Activated CD8-positive, alpha-beta T cell treated with anti-CD3 and anti-CD28 coated beads for 36 hours (primary cell): ENCODE results near the gene SF3B6. TPM values are rescaled to one million over a fixed set of nuclear protein-coding genes. Genes with fewer than 3 reads are reported as not detected.

Experiments used
- ATAC-seq: fragments of 200-7000 bp; cut with Tn5 transposase; one replicate; pipeline ENCODE4 v1.10.0; 2021; ENCODE audit warnings: mild to moderate bottlenecking, moderate library complexity
- CTCF ChIA-PET: fragments of 350-600 bp; sonication (Branson Sonifier 250); formaldehyde crosslinking; loops from one replicate; lab custom pipeline; 2021; ENCODE audit warnings: antibody characterized with exemption; lab: Charles Lee
- POLR2A ChIA-PET: fragments of 350-600 bp; sonication (Branson Sonifier 250); formaldehyde crosslinking; loops from one replicate; lab custom pipeline; 2021; ENCODE audit warnings: antibody characterized with exemption; lab: Charles Lee
- DNase-seq: peaks from one replicate; pipeline ENCODE4 v3.0.0-alpha.2; 2020
- H3K27ac Mint-ChIP-seq: one replicate; pipeline ENCODE4 v1.8.0; 2021; ENCODE audit warnings: mild to moderate bottlenecking, mixed read lengths
- H3K27me3 Mint-ChIP-seq: one replicate; pipeline ENCODE4 v1.8.0; 2021; ENCODE audit warnings: mixed read lengths
- H3K36me3 Mint-ChIP-seq: one replicate; pipeline ENCODE4 v1.8.0; 2021; ENCODE audit warnings: low read depth, mixed read lengths
- H3K4me1 Mint-ChIP-seq: one replicate; pipeline ENCODE4 v1.8.0; 2021; ENCODE audit warnings: low read depth, mixed read lengths
- H3K4me3 Mint-ChIP-seq: one replicate; pipeline ENCODE4 v1.8.0; 2021; ENCODE audit warnings: mild to moderate bottlenecking, moderate library complexity, mixed read lengths
- H3K9me3 Mint-ChIP-seq: one replicate; pipeline ENCODE4 v1.8.0; 2021; ENCODE audit warnings: mixed read lengths
- CTCF ChIP-seq: fragments of 200-600 bp; IDR thresholded peaks from one replicate; pipeline ENCODE4 v1.8.0; 2022; ENCODE audit warnings: antibody characterized with exemption, mild to moderate bottlenecking
- intact Hi-C: fragments of 100-400 bp; cut with micrococcal nuclease; formaldehyde crosslinking; loops from one replicate; pipeline ENCODE4 v1.10.0; 2022
- total RNA-seq, 2 experiments: library from RNA; stranded (reverse); gene quantifications; one replicate each; pipeline ENCODE4 v1.2.3, GENCODE V29; 2021

SF3B6 gene
- total RNA-seq, 2 experiments from 2014 or later: 141 to 144 TPM

- CTCF ChIA-PET: no interaction called here
- TF ChIP-seq CTCF: no peak
- no peak overlapping the region for H3K27ac Mint-ChIP-seq
- H3K4me1 Mint-ChIP-seq: peaks cover 9% of the 10 kb centered on the region
- no peaks in the 10 kb centered on the region for H3K27me3 Mint-ChIP-seq
- H3K4me3 Mint-ChIP-seq: no peak overlapping the region
- intact Hi-C loops: no loop called here
- H3K36me3 Mint-ChIP-seq: peaks cover 5% of the 10 kb centered on the region
- POLR2A ChIA-PET: no interaction called here
- no peak for ATAC-seq
- no peaks in the 10 kb centered on the region for H3K9me3 Mint-ChIP-seq
- no peak for DNase-seq
These were observed 12.8 kb upstream of the SF3B6 start for GRCh38 chr2:24088821-24089359.

GRCh38 chr2:24087032-24087431 is 10.9 kb upstream of the SF3B6 start:
- ChIA-PET CTCF (no interaction called here), POLR2A (no interaction called here)
- TF ChIP-seq CTCF: no peak
- peaks cover 8% of the 10 kb centered on the region for H3K36me3 Mint-ChIP-seq
- peaks cover 12% of the 10 kb centered on the region for H3K4me1 Mint-ChIP-seq
- H3K27me3 Mint-ChIP-seq: no peaks in the 10 kb centered on the region
- H3K27ac Mint-ChIP-seq: no peak overlapping the region
- intact Hi-C loops: no loop called here
- H3K9me3 Mint-ChIP-seq: no peaks in the 10 kb centered on the region
- no peak overlapping the region for H3K4me3 Mint-ChIP-seq
- ATAC-seq (no peak), DNase-seq (no peak)

- DNase-seq: no peak
- Mint-ChIP-seq H3K4me1 (peaks cover 12% of the 10 kb centered on the region), H3K27me3 (no peaks in the 10 kb centered on the region), H3K36me3 (peaks cover 8% of the 10 kb centered on the region), H3K4me3 (no peak overlapping the region), H3K9me3 (no peaks in the 10 kb centered on the region), H3K27ac (no peak overlapping the region)
- ChIA-PET CTCF (interaction anchor here (4.8 kb wide), 1 partner anchor 261 kb away, joined by 76 read pairs; no protein-coding TSS in a partner anchor), POLR2A (no interaction called here)
- no peak for TF ChIP-seq CTCF
- no peak for ATAC-seq
- intact Hi-C loops: no loop called here
These were observed 10.1 kb upstream of the SF3B6 start for GRCh38 chr2:24086241-24086640.

GRCh38 chr2:24085200-24085489 is 9.0 kb upstream of the SF3B6 start:
- peaks cover 12% of the 10 kb centered on the region for H3K4me1 Mint-ChIP-seq
- ATAC-seq (no peak), DNase-seq (no peak)
- no peaks in the 10 kb centered on the region for H3K27me3 Mint-ChIP-seq
- intact Hi-C loops: no loop called here
- TF ChIP-seq CTCF: no peak
- H3K4me3 Mint-ChIP-seq: peak overlapping the region; percentile 84
- H3K27ac Mint-ChIP-seq: no peak overlapping the region
- no peaks in the 10 kb centered on the region for H3K9me3 Mint-ChIP-seq
- ChIA-PET CTCF (interaction anchor here (0.8 to 4.8 kb wide), 29 partner anchors 9 to 460 kb away, joined by 3 to 76 read pairs (median 5); partner anchors contain the start of genes ATAD2B, FAM228B, FKBP1B and PFN4), POLR2A (interaction anchor here (1.1 to 3.1 kb wide), 3 partner anchors 12 to 158 kb away, joined by 3 to 20 read pairs (median 3); partner anchors contain the start of gene ATAD2B)
- H3K36me3 Mint-ChIP-seq: peaks cover 8% of the 10 kb centered on the region

- Mint-ChIP-seq H3K4me1 (peaks cover 12% of the 10 kb centered on the region), H3K27me3 (no peaks in the 10 kb centered on the region), H3K4me3 (peak within 1 kb of the TSS; percentile 84), H3K36me3 (peaks cover 8% of the 10 kb centered on the region), H3K9me3 (no peaks in the 10 kb centered on the region), H3K27ac (peak within 1 kb of the TSS; percentile 79)
- ChIA-PET POLR2A (interaction anchor here (1.1 to 3.1 kb wide), 5 partner anchors 11 to 180 kb away, joined by 3 to 20 read pairs (median 5); partner anchors contain the start of gene ATAD2B), CTCF (interaction anchor here (0.6 to 4.8 kb wide), 58 partner anchors 8 to 459 kb away, joined by 3 to 76 read pairs (median 5); partner anchors contain the start of genes ATAD2B, FAM228B, FKBP1B and MFSD2B)
- intact Hi-C loops: loop anchor here (5.0 kb wide), 1 partner anchor 262 kb away; no protein-coding TSS in a partner anchor
- peak; percentile 85 for DNase-seq
- peak; percentile 90 for ATAC-seq
- TF ChIP-seq CTCF: peak; percentile 97
These were observed 8.5 kb upstream of the SF3B6 start, which contains the start of gene TP53I3 for GRCh38 chr2:24084386-24085199. Gene TP53I3 (minus strand): TSS chr2:24084834. CDS start chr2:24084326, 508 bp downstream.
